GM18519 (cell line): ENCODE measurements around the gene WDCP.
"Not testable (repeated sequence)": the region's sequence is repeated elsewhere in the genome, so short reads cannot be mapped to it uniquely, and the experiment has no call there.

Experiments
- ATAC-seq: cut with Tn5 transposase; IDR thresholded peaks from one replicate; pipeline ENCODE4 v1.9.1; 2021; ENCODE audit warnings: mild to moderate bottlenecking, moderate library complexity; ENCODE audit not compliant: unreplicated experiment, low FRiP score

WDCP gene, protein sequence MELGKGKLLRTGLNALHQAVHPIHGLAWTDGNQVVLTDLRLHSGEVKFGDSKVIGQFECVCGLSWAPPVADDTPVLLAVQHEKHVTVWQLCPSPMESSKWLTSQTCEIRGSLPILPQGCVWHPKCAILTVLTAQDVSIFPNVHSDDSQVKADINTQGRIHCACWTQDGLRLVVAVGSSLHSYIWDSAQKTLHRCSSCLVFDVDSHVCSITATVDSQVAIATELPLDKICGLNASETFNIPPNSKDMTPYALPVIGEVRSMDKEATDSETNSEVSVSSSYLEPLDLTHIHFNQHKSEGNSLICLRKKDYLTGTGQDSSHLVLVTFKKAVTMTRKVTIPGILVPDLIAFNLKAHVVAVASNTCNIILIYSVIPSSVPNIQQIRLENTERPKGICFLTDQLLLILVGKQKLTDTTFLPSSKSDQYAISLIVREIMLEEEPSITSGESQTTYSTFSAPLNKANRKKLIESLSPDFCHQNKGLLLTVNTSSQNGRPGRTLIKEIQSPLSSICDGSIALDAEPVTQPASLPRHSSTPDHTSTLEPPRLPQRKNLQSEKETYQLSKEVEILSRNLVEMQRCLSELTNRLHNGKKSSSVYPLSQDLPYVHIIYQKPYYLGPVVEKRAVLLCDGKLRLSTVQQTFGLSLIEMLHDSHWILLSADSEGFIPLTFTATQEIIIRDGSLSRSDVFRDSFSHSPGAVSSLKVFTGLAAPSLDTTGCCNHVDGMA

GRCh38 chr2:24046930-24047702, at the start of gene WDCP:
Gene WDCP (minus strand): TSS chr2:24047391. CDS start chr2:24039494, 7,897 bp downstream.
- peak; percentile 98 for ATAC-seq

- not testable (repeated sequence) for ATAC-seq
Measured at GRCh38 chr2:24095171-24095677, 48.0 kb upstream of the WDCP start.

- ATAC-seq = not testable (repeated sequence)
Measured at GRCh38 chr2:24093270-24093669, 46.1 kb upstream of the WDCP start.

- ATAC-seq = no peak
Measured at GRCh38 chr2:24088821-24089359, 41.7 kb upstream of the WDCP start.

GRCh38 chr2:24087032-24087431, 39.8 kb upstream of the WDCP start:
- no peak for ATAC-seq

DNA sequence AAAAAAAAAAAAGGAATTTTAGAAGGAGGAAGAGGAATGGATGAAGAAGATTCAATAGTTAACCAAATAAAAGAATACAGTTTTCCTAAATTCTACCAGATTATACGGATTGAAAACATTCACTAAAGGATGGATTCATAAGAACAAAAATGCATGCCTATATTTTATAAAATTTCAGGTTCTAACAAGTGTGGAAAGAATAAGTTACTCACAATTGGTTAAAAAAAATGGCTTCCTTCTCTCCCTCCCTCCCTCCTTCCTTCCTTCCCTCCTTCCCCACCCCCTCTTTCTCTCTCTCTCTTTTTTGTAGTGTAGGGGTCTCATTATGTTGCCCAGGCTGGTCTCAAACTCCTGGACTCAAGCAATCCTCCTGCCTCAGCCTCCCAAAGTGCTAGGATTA, 39.0 kb upstream of the WDCP start:
- ATAC-seq = no peak

DNA sequence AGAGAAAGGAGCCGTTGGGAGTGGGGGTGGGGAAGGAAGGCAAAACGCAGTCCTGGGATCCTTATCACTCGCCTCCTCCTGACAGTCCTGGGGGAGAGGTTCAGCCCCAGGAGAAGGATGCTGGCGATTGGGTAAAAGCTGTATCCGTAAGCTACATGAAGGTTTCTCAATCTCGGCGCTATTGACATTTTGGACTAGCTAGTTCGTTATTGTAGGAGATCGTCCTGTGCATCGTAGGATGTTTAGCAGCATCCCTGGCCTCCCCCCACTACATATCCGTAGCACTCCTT, 38.0 kb upstream of the WDCP start:
- ATAC-seq = no peak

DNA sequence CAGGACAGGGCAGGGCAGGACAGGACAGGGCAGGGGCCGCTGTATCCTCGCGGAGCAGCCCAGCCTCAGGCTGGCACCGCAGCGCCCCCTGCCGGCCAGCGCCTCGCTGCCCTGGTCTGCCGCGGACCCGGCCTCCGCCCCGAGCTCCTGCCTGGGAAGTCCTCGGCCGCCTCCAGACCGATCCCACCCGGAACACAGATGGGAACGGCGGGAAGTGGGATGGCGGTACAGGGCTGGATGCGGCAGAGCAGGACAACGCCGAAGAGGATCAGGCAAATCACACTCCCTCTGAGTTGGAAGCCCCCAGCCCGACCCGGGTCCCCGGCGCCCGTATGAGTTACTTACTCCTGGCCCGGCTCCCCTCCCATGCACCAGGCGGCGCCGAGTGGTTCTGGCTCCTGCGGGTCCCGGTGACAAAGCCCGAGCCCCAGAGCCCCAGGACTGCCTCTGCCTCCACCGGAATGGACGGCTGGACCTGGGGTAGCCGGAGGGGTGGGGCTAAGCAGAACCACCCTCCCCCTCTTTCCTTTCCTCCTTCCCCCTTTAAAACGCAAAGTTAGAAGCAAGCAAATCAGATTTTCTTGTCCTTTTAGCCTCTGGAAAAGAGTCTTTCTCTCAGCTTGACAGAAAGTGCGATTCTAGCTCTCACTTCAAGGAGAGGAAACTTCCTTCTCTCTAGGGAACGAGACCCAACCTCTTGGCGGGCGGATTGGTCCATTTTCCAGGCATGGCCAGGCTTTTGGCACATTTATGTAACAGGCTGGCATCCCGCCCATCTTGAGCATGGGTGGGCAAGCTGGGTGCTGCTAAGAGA, 37.4 kb upstream of the WDCP start, which contains the start of gene TP53I3:
TSS of gene TP53I3 (minus strand) at position 449 of the 814 bp plus-strand sequence. CDS start 508 bp downstream, outside the sequence.
- peak; percentile 43 for ATAC-seq

DNA sequence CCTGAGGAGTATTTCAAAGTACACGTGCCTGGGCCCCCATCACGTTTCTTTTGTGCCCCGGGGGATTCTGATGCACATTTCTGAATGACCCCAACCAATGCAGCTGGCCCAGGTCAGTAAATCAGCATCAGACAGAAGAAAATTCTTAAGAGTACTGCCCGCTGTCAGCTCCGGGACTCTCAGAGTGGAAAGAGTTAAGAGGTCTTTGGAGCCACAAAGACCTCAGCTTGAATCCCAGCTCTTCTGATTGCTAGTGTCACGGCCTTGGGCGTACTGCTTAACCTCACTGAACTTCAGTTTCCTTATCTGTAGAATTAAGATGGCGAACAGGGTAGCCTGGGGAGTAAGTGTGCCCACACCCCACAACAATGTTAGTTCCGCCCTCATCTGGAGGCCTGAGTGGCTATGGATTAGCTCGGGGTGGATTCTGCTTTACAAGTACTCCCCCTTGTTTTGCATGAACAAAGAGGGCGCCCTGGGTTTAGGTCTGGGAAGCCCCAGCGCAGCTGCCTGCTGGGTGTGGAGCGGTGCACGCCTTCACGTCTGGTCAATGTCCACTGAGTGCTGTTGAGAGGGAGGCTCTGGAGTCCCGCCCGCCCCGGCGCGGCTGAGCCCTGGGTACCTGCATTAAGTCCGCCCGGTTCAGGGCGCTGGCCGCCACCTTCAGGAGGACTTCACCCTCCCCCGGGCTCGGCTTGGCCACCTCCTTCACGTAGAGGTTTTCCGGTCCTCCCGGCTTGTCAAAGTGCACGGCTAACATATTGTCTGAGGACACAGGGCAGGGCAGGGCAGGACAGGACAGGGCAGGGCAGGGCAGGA, 36.6 kb upstream of the WDCP start:
- ATAC-seq = peak; percentile 75

DNA sequence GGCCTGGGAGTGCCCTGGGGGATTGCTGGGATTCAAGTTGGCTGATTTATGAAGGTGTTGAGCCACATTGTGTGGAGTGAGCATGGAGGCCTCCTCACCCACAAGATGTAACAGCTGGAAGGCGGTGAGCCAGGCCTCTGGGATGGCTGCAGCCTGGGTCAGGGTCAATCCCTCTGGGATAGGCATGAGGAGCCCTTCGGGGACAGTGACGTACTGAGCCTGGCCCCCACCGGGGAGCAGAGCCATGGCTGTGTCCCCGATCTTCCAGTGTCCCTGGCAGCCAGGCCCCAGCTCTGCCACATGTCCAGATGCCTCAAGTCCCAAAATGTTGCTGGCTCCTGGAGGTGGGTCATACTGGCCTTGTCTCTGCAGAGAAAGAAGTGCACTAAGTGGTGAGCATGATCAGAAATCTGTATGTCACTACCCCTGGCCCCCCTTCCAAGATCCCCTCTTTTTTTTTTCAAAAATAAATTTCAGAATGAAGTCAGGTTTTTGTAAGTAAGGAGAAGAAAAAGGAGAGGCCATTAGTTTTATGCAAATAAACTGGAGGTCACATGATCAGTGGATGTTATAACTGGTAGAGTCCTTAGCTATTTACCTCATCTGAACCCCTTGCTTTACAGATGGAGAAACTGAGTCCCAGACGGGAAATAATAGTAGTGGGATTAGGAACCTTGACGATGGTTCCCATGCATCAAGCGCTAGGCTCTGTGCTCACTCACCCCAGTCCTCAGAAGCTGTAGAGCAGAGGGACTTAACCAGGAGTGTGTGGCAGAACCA, 35.8 kb upstream of the WDCP start:
- ATAC-seq = no peak

GRCh38 chr2:24080701-24081100, 33.5 kb upstream of the WDCP start:
- ATAC-seq = no peak

DNA sequence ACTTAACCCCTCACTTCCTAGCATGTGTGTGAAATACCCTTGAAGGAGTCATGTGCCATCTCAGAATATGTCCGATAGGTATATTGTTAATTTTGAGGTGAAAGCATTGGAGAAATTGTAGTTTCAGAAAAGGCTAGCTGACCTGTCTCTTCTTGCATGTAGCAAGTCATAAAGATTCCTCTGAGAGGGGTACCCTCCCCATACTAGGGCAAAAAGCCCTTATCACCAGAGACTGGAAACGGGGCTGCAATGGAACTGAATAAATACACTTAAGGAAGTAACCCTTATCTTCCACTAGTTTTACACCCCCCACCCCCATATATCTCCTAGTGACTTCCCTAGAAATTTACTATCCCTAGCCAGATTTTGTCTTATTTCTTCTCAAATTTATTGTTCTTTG, 30.7 kb upstream of the WDCP start:
- ATAC-seq = no peak

- no peak for ATAC-seq
Measured at GRCh38 chr2:24077535-24077877, 30.3 kb upstream of the WDCP start.

- ATAC-seq = no peak
Measured at GRCh38 chr2:24076849-24077534, 29.8 kb upstream of the WDCP start.

DNA sequence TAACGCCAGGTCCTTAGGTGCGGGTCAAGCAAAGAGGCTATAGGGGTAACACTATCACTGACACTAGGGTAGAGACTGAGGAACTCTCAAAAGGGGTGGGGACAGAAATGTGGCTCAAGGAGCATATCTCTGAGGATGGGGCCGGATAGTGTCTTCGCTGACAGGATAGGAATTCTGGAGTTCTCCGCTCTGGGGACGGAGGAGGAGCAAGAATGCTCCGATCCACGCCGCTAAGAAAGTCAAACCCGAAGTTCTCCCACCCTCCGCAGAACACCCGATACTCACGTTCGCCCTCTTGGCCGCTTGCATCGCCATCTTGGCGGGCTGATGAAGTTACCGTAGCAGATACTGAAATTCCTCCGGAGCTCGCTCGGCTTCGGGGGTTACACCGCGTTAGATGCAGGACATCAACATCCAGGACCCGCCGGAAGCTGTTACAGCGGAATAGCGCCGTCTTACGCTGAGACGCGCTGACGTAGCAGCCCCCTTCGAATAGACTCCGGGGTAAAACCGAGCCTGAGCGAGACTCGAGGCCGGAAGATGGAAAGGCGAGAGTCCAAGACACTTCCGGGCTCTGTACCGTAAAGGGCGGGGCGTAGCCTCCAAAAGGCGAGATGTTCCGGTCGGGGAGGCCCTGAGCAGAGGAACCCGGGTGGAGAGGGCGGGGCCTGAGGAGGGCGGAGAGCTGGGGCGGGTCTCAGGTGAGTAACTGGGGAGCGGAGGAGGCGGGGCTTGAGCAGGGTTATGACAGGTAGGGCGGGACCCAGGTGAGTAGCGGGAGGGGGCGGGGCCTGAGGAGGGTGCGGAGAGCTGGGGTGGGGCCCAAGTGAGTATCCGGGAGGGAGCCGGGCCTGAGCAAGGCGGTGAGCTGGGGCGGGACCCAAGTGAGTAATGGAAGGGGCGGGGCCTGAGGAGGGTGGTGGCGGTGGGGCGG, 29.0 kb upstream of the WDCP start, which contains the start of gene SF3B6:
TSS of gene SF3B6 (minus strand) at position 412 of the 934 bp plus-strand sequence. CDS start at position 315, 97 bp downstream.
- peak; percentile 89 for ATAC-seq

DNA sequence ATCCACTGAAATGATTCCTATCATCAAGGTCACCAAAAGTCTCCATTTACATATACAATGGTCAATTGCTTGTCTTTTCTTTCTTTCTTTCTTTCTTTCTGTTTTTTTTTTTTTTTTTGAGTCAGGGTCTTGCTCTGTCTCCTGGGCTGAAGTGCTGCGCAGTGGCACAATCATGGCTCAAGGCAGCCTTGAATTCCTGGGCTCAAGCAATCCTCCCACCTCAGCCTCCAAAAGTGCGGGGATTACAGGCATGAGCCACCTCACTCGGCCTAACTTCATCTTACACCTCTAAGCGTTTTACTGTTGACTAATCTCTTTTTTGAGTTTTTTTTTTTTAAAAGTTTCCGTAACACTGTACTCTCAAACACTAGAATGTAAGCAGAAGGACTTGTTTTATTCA, 28.1 kb upstream of the WDCP start:
- no peak for ATAC-seq

- no peak for ATAC-seq
Measured at GRCh38 chr2:24073816-24074215, 26.6 kb upstream of the WDCP start.
